ENCODE results near the gene CUL5.
"Not testable (repeated sequence)": the region's sequence is repeated elsewhere in the genome, so short reads cannot be mapped to it uniquely, and the experiment has no call there.

Gene CUL5

DNA sequence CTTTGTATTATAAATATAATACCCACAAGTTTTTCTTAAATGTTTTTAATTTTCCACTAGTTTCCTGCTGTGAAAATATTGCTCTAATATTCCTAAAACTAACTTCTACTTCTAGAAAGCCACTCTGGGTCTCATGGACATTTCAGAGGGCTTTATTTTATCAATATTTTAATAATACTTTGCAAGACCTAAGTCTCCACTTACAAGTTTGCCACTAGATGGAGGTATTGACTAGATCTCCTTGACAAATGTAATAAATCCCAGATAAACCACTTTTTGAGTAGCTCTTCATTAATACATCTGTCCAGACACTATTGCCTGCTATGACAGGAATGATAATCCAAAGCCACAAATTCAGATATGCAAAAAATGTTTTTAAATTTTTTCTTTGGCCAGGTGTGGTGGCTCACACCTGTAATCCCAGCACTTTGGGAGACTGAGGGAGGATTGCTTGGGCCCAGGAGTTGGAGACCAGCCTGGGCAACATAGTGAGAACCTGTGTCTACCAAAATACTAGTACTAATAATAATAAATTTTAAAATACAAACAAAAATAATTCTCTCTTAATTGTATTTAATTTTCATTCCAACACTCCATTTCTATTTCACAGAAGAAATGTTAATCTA lies 109.2 kb downstream of the CUL5 start:
- DNase-seq = no peak

DNA sequence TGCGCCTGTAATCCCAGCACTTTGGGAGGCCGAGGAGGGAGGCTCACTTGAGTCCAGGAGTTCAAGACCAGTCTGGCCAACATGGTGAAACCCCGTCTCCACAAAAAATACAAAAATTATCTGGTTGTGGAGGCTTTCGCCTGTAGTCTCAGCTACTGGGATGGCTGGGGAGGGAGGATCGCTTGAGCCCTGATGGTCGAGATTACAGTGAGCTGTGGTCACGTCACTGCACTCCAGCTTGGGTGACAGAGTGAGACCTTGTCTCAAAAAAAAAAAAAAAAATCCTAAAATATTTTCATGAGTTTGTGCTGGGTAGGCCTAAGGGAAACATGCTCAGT lies 112.2 kb downstream of the CUL5 start:
- DNase-seq = not testable (repeated sequence)

DNA sequence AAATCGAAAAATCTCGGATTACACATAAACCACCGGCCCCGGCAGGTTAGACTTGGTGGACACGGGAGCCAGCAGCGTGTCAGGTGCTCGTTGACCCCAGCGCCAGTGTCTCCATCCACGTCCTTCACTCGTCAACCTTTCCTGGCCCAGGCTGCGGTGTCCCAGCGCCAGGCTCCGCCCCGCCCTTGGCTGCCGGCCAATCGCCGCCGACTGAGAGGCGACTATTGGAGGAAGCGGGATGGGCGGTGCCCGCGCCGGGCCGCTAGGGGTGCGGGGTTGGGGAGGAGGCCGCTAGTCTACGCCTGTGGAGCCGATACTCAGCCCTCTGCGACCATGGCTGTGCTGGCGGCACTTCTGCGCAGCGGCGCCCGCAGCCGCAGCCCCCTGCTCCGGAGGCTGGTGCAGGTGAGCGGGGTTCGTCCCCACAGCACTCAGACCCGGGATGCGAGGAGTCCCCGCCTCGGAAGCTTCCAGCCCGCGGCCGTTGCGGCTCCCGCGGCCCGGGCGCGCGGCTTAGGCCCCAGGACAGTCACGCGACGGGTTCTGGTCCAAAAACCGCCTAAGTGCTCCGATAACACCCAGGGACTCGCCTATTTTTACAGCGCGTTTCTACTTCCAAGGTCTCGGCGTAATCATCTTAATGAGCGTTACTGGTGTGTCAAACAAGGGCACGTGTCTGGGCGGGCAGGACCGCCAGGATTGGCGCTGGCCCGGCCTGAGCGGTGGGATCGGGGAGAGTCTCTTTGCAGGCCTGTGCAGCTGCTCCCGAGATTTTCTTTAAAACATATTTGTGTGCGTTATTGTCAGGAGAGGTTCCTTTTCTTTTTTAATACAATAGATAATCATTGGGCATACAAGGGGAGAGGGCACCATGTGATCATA lies 112.8 kb downstream of the CUL5 start, which contains the start of gene ACAT1:
Gene ACAT1, plus strand, starts transcription at position 294 of the 882 bp plus-strand sequence. Its CDS starts 40 bp downstream, at position 334.
- DNase-seq = peak; percentile 87

DNA sequence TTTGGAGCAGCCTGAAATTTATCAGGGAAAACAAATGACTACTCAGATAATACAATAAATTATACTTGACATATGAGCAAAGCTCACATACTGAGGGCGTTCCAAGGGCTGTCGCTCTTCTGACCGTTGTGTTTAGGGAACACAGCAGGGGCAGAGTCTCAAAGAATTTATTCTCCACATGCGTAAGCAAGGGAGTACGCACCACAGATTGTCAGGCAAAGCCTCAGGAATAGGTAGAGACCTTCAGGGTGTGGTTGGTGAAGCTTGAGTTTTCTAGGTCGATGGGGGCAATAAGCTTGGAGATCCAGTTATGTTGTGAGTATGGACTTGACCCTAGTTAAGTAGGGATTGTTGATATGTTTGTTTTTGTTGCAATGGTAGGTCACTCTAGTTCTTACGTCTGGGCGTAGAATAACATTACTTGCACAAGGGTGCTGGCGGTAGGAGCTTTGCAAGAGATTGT lies 113.5 kb downstream of the CUL5 start:
- DNase-seq = no peak

DNA sequence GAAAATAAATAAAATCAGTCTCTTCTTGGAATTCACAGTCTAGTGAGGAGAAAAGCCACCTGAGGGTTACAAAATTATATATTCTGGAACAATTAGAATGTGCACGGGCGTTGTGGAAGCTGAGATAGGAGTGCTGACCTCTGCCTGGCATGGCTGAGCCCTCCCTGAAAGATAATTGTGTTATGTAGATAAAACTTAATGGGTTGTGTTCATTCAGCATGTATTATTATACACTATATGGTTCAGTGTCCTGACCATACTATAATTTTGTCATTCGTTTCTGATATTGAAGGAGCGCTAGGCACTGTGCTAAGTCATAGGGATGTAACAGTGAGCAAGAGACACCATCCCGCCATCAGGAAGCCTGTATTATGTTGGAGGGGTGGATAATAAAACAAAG lies 116.4 kb downstream of the CUL5 start:
- DNase-seq = no peak

DNA sequence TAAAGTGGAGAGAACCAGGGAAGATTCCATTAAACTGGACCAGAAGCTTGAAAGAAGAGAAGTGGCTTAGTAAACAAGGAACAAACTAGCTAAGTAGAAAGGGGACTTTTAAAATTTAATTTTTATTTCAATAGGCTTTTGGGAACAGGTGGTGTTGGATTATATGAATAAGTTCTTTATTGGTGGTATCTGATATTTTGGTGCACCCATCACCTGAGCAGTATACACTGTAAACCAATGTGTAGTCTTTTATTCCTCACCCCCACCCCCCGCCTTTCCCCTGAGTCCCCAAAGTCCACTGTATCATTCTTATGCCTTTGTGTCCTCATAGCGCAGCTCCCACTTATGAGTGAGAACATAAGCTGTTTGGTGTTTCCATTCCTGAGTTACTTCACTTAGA lies 120.1 kb downstream of the CUL5 start:
- DNase-seq = no peak

DNA sequence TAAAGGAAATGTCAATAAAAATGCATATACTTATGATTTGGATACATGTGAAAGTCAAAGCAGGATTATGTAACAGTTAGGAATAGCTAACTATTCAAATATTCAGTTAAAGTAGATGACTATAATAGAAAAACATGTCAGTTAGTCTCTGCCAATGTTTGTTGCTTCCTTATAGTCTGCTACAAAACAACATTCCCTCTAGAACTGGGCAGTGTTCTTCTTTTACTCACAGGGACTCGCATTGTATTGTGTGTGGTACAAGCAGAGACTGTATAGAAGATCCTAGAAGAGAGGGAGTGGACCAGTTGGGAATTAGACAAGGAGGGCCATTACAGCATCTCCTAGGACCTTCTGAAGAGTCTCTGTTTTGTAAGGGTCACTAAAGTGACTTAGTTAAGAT lies 123.3 kb downstream of the CUL5 start:
- no peak for DNase-seq

DNA sequence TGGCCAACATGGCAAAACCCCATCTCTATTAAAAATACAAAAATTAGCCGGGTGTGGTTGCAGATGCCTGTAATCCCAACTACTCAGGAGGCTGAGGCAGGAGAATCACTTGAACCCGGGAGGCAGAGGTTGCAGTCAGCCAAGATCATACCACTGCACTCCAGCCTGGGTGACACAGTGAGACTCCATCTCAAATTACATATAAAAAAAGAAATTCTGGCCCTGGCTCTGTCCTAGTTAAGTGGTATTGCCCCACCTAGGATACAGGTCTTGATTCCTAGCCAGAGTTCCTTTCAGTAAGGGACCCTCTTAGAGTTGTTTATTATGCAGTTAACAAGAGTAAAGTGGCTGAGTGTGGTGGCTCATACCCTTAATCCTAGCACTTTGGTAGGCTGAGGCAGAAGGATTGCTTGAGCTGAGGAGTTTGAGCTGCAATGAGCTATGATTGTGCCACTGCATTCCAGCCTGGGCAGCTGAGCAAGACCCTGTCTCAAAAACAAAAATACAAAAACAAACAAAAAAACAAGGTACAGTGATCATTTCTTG lies 124.4 kb downstream of the CUL5 start:
- DNase-seq = not testable (repeated sequence)

DNA sequence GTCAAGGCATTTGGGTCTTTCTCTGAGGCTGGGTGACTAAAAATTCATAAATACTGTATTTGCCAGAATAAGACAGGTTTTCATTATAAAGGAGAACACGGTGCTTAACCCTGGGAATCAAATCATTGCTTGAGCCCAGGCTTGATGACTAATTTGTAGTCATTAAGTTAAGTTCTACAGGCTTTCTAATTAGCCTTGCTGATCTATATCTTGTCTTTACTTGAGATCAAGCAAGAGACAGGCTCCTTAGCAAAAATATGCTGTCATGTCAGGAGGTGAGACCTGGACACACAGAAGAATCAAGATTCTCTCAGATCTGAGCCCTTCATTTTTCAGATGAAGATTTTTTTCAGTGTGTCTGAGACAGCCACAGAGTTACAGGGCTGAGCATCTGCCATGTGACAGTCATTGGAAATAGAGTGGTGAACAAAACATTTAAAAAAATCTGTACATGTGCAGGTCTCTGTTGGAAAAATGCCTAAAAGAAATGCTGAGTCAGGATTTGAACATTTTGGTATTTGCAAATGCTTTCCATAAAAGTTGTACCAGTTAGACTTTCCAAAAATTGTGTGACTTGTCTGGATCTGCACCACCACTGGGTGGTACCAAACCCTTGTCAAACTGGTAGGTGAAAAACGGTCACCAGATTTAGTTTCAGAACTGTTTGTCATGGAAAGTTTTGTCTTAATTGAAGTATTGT lies 127.3 kb downstream of the CUL5 start:
- DNase-seq = no peak

DNA sequence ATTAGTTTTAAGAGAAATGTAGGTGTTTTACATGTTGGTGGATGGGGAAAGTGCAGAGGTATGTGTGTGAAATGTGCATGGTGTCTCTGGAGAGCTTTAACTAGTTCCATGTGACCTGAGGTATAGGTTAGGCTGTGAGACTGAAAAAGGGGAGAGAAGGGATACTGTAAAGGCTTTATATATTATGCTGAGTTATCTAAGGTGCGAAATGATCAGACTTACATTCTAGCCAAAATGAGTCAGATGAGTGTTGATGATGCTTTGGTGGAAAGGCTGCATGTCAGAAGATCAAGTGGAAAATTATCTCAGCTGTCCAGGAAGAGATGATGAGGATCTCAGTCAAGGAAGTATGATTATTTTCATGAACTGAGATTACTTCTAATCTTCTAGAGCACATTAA lies 128.5 kb downstream of the CUL5 start:
- no peak for DNase-seq

DNA sequence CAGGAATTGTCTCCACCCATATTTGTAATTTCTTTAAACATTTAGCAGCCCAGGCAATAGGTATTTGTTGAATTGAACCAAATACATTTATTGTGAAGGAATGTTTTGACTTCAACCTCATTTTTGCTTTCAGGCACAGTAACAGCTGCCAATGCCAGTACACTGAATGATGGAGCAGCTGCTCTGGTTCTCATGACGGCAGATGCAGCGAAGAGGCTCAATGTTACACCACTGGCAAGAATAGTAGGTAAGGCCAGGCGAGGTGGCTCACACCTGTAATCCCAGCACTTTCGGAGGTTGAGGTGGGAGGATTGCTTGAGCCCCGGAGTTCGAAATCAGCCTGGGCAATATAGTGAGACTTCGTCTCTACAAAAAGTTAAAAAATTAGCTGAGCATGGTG lies 133.6 kb downstream of the CUL5 start:
- no peak for DNase-seq

DNA sequence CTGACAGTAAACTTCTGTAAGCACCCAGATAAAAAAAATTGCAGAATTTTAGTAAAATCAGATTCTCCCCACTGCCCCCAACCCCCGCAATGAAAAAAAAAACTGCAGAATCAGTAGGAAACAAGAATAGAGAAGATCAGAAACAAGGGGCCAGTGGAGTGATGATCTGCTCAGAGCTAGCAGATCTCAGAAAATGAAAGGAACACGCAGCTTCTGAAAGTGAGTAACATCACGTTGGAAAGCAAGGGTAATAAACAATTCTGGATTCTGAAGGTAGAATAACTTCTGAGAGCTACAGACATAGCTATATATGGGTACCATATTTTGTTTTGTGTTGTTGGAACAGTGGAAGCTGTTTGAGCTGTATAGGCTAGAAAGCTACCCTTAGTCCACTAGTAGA lies 135.9 kb downstream of the CUL5 start:
- DNase-seq = no peak

DNA sequence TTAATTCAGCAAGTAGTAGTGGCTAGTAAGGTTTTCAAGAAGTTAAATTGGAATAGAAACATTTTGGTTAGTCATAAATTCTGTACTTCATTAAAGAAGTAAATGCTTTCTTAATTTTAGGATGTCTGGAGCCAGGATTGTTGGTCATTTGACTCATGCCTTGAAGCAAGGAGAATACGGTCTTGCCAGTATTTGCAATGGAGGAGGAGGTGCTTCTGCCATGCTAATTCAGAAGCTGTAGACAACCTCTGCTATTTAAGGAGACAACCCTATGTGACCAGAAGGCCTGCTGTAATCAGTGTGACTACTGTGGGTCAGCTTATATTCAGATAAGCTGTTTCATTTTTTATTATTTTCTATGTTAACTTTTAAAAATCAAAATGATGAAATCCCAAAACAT lies 138.5 kb downstream of the CUL5 start:
- DNase-seq = no peak

DNA sequence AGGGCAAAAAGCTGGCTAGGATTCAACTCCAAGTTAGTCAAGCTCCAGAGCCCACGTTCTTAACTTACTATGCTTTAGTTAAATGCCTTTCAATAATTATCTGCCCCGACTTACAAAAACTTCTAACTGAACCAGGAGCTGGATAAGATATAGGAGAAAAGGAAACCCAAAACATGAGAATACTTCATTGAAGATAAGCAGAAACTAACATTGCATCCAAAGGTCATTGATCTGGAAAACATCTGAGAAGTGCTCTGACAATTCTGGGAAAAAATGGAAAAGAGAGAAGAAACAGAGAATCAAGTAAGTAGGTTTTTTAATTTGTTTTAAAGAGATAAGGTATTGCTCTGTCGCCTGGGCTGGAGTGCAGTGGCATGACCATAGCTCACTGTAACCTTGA lies 139.9 kb downstream of the CUL5 start:
- no peak for DNase-seq

DNA sequence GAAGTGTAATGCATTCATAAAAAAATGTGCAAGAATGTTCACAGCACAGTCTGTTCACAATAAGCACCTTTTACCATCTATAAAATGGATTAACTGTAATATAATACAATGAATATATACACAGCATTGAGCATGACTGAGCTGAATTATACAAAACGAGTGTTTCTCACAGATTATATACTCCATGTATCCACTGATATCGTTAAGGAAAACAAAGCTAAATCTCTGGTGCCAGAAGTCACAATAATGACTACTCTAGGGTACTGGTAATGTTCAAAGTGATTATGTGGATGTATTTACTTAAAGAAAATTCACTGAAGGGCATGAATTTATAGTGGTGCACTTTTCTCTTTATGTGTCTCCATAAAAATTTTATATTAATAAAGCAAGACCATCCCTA lies 145.9 kb downstream of the CUL5 start:
- DNase-seq = no peak

All from GDM1 (cell line).